ENCODE measurements around the gene SPEG.

SPEG gene

GRCh38 chr2:219446101-219446504, 11.5 kb downstream of the SPEG start:
- DNase-seq = peak; percentile 5

DNA sequence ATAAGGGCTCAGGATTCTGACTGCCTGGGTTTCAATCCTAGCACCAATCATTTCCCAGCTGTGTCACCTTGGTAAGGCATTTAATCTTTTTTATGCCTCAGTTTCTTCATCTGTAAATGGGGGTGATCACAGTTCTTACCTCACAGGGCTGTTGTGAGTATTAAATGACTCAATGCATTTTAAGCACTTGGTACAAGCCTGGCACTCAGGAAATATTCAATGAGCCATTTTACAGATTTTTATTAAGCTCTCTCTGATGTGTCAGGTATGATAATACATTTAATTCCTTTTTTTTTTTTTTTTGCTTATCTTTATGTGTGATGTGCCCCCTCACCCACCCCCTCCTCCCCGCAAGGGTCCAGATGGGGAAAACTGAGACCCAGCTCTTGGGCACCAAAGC, 12.0 kb downstream of the SPEG start:
- no peak for DNase-seq

DNA sequence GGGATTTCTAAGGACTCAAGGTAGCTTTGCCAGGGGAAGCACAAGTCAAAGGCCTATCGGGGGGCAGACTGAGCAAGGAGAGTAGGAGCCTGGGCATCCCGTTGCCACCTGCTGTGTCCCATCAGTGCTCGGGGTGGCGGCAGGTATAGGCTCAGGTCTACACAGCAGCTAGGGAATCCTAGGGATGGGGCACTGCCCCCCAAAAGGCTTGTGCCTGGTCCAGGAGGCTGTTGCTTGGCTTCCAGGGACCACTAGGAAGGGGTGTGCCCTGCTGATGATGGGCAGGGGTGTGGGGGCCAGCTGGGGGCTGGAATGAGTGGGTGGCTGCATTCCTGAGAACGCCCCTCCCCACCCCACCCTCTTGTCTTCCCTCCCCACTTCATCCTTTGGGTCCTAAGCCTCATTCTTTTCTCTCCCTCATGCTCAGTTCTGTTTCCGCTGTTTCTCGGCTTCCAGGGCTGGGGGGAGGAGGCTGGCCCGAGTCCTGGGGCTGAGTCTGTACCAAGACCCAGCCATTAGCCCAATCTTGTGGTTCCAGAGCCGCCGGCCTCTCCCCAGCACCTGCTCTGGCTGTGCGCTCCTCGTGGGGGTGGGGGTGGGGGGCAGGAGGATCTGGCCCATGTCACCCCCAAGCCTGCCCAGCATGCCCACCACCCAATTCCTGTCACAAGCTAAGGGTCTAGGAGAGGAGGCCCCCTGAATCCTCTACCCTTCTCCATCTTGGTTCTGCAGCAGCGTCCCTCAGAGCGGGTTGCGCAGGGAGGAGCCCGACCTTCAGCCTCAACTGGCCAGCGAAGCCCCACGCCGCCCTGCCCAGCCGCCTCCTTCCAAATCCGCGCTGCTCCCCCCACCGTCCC, 12.8 kb downstream of the SPEG start:
- no peak for DNase-seq

DNA sequence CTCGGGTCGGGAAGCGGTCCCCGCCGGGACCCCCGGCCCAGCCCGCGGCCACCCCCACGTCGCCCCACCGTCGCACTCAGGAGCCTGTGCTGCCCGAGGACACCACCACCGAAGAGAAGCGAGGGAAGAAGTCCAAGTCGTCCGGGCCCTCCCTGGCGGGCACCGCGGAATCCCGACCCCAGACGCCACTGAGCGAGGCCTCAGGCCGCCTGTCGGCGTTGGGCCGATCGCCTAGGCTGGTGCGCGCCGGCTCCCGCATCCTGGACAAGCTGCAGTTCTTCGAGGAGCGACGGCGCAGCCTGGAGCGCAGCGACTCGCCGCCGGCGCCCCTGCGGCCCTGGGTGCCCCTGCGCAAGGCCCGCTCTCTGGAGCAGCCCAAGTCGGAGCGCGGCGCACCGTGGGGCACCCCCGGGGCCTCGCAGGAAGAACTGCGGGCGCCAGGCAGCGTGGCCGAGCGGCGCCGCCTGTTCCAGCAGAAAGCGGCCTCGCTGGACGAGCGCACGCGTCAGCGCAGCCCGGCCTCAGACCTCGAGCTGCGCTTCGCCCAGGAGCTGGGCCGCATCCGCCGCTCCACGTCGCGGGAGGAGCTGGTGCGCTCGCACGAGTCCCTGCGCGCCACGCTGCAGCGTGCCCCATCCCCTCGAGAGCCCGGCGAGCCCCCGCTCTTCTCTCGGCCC, 13.6 kb downstream of the SPEG start:
- DNase-seq = no peak

DNA sequence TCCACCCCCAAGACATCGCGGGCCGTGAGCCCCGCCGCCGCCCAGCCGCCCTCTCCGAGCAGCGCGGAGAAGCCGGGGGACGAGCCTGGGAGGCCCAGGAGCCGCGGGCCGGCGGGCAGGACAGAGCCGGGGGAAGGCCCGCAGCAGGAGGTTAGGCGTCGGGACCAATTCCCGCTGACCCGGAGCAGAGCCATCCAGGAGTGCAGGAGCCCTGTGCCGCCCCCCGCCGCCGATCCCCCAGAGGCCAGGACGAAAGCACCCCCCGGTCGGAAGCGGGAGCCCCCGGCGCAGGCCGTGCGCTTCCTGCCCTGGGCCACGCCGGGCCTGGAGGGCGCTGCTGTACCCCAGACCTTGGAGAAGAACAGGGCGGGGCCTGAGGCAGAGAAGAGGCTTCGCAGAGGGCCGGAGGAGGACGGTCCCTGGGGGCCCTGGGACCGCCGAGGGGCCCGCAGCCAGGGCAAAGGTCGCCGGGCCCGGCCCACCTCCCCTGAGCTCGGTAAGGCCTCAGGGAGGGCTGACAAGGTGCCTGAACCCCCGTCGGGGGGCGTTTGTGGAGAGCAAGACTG, 14.2 kb downstream of the SPEG start:
- no peak for DNase-seq

DNA sequence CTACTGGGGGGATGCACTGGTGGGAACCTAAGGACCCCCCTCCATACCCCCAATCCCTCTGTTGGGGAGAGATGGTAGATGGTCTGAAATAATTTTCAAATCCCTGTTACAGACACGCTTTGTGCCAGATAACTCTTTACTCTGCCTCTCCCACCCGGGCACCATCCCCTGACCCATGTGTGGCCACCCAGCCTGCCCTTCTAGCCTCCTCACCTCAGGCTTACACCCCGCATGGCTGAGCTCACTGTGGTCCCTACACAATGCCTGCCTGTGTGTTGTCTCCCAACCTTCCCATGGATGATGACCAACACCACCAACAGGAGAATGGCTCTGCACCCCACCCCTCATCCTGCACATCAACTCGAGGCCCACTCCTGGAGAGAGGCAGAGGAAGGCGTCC, 15.0 kb downstream of the SPEG start:
- no peak for DNase-seq

DNA sequence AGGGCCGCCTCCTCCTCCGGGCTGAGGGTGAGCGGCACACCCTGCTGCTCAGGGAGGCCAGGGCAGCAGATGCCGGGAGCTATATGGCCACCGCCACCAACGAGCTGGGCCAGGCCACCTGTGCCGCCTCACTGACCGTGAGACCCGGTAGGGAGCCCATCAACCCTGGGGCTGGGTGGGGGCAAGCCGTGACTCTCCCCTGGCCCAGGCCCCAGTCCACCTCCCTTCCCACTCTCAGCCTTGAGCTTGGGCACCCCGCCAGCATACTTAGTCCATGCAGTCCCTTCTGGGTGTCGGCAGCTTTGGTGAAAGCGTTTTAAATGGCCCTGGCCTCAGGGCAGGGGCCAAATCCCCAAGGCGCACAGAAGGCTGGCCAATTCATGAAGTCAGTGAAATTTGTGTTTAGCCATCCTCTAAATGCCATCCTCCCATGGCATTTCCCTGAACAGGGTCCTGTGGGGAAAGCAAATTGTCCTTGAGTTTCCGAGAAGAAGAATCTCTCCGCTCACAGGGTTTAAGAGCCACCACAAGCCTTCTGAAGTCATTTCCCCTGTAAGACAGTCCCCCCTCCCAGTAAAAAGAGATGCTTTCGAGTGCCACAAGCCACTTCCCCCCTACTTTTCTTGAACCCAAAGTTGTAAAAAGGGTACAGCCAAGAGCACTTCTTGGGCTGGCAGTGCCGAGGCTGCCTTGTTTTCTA, 17.2 kb downstream of the SPEG start:
- no peak for DNase-seq

GRCh38 chr2:219452361-219453317, 18.0 kb downstream of the SPEG start:
- DNase-seq = no peak

- no peak for DNase-seq
These were observed 19.3 kb downstream of the SPEG start for GRCh38 chr2:219453671-219454590.

DNA sequence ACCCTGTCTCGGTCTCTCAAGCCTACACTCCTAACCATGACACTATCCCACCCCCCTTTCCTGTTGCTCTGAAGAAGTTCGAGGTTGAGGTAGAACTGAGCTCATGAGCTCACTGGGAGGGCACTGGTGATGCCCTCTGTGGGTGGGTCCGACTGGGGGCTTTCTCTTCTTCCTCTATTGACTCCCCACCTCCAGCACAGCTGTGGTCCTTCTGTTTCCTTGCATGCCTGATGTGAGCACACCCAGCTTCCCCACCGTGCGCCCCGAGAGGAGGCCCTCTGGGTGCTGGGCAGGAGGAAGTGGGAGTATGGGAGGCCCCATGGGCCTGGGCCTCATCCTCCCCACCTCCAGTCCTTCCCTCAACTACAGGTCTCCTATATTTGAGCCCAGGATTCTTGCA, 20.9 kb downstream of the SPEG start:
- no peak for DNase-seq

- DNase-seq = no peak
These were observed 23.2 kb downstream of the SPEG start for GRCh38 chr2:219457784-219458369.

- DNase-seq = no peak
These were observed 24.4 kb downstream of the SPEG start for GRCh38 chr2:219458996-219459395.

DNA sequence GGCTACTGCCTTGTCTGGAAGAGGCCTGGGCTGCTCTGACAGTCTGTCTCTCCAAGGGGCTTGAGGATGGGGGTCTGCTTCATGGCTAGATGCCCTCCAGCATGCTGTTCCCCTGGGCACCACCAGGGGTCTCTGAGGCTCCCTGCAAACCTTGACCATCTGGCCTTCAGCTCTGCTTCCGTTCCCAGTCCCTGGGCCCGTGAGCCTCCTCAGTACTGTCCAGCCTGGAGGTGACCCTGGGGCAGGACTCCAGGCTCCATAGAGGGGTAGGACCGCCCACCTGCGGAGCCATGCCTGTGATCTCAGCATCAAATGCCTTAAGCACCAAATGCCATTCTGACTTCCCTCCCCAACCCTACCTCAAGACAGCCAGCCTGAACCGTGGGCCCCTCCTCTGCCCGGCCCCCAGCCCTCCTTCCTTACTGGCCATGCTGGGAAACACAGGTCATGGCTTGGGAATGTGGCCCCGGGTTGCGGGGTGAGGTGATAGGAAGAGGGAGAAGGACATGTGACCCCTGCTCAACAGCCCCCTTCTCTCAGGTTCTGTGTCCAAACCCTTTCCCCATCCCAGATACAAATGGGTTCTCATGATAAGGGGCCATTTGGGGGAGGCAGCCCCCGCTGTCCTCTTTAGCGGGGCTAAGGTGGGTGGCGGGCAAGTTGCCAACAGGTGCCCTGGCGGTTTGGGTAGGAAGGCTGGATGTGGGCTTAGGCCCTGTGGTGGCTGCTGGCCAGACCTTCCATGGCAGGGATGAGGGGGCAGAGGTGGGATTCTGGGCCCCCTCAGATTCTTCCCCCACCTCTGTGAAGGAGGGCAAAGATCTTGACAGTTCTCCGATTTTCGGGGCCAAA, 25.0 kb downstream of the SPEG start:
- DNase-seq = peak; percentile 22

DNA sequence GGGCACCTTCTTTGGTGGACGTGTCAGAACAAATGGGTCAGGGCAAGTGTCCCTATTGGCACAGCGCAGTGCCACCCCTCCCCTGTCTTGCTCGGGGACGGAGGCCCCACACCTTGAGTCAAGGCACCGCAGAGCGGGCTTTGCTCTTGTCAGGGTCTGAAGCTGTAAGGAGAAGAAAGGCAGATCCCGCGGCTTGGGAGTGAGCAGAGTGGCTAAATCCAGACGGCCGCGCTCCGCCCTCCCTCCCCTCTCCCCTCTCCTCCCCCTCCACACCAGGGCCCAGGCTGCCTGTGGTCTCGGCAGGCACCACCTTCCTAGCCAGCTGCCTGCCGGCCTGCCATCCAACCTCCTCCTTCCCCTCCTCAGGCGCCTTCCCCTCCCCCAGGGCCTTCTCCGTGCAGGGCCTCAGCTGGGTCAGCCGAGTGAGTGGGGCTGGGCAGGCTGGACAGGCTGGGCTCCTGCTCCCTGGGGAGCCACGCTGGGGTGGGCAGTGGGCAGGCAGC, 25.8 kb downstream of the SPEG start:
- no peak for DNase-seq

GRCh38 chr2:219461047-219461514, 26.4 kb downstream of the SPEG start:
- DNase-seq = no peak

DNA sequence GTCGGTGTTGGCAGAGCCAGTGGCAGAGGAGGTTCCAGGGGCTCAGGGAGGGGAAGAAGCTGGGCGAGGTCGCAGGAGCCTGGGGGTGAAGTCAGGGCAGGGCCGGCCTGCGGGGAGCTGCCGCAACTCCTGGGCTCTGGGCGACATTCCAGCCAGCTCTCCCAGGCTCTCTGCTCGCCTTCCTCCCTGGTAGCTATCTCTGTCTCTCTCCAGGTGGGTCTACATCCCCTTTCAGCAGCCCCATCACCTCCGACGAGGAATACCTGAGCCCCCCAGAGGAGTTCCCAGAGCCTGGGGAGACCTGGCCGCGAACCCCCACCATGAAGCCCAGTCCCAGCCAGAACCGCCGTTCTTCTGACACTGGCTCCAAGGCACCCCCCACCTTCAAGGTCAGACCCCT, 27.0 kb downstream of the SPEG start:
- DNase-seq = no peak

GRCh38 chr2:219462349-219462748, 27.7 kb downstream of the SPEG start:
- no peak for DNase-seq

DNA sequence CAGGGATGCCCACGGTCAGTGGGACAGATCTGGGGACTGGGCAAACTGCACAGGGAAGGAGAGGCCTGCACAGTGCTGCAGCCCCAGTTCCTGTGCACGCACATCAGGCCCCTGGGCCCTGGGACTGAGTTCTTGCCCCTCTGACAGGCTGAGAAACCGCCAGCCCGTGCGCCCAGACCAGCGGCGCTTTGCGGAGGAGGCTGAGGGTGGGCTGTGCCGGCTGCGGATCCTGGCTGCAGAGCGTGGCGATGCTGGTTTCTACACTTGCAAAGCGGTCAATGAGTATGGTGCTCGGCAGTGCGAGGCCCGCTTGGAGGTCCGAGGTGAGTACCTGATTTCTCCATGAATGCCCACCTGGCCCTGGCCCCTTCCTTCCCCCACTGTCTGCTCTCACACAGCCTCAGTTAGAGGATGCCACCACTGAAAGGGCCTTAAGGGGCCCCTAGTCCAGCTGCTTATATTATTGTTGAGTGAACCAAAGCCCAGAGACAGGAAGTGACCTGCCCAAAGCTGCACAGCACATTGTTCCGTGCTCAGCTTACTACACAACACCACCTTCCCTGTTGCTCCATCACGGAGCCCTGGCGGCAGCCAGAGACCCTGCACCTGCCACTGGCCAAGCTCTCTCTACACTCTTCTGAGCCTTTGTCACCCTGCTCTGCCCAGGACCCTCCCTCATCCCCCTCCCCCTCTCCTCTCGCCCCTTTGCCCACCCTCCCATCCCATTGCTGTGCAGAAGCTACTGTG, 29.8 kb downstream of the SPEG start:
- DNase-seq = no peak

All from NCI-H146 (cell line).